Muscle layer of duodenum (tissue), 2 donors: ENCODE results near the gene NUDT22.
A peak's percentile ranks its signal among the peaks of the same experiment; 100 is the strongest.
"Not testable (repeated sequence)": the region's sequence is repeated elsewhere in the genome, so short reads cannot be mapped to it uniquely, and the experiment has no call there.

Experiments
- H3K27ac ChIP-seq: one replicate; pipeline ENCODE4 v1.7.0; 2013; ENCODE audit warnings: mild to moderate bottlenecking, low read length
- H3K27me3 ChIP-seq: one replicate; pipeline ENCODE4 v1.7.0; 2013; ENCODE audit warnings: low read depth, mild to moderate bottlenecking, control low read depth, low read length
- H3K36me3 ChIP-seq, 2 donors: one replicate each; pipeline ENCODE4 v1.7.0; 2013; ENCODE audit warnings: low read length in 2 of 2, control low read depth in 1 of 2, mild to moderate bottlenecking in 1 of 2; ENCODE audit not compliant: insufficient read depth in 2 of 2, control insufficient read depth in 1 of 2
- H3K4me1 ChIP-seq, 2 donors: one replicate each; pipeline ENCODE4 v1.7.0; 2013; ENCODE audit warnings: low read length in 2 of 2, mild to moderate bottlenecking in 2 of 2, control low read depth in 1 of 2, moderate library complexity in 1 of 2; ENCODE audit not compliant: insufficient read depth in 2 of 2, control insufficient read depth in 1 of 2
- H3K4me3 ChIP-seq, 2 donors: one replicate each; pipeline ENCODE4 v1.7.0; 2013; ENCODE audit warnings: low read length in 2 of 2, low read depth in 1 of 2, mild to moderate bottlenecking in 1 of 2
- H3K9me3 ChIP-seq, 2 donors: one replicate each; pipeline ENCODE4 v1.7.0; 2013; ENCODE audit warnings: low read length in 2 of 2, control low read depth in 1 of 2, mild to moderate bottlenecking in 1 of 2; ENCODE audit not compliant: control insufficient read depth in 1 of 2
- donor health status: healthy.

Gene NUDT22

GRCh38 chr11:64246621-64246870, 20.5 kb downstream of the NUDT22 start:
- H3K4me1 ChIP-seq = peaks cover 8 to 50% of the 10 kb centered on the region in 2 donors
- H3K27me3 ChIP-seq, H3K9me3 ChIP-seq, H3K27ac ChIP-seq, H3K36me3 ChIP-seq: not testable (repeated sequence)
- peak overlapping the region in 1 of 2 donors; percentile 98 for H3K4me3 ChIP-seq

- peak within 1 kb of the TSS; percentile 92 for H3K27ac ChIP-seq
- no peaks in the 10 kb centered on the region for H3K36me3 ChIP-seq
- H3K4me3 ChIP-seq = peak within 1 kb of the TSS; percentile 91 to 98
- no peaks in the 10 kb centered on the region for H3K9me3 ChIP-seq
- H3K4me1 ChIP-seq = peaks cover 8 to 50% of the 10 kb centered on the region in 2 donors
- no peaks in the 10 kb centered on the region for H3K27me3 ChIP-seq
Measured at GRCh38 chr11:64246871-64247728, 21.0 kb downstream of the NUDT22 start, which contains the start of gene PPP1R14B. Gene PPP1R14B, minus strand, starts transcription at chr11:64246943. Its CDS starts 270 bp downstream, at chr11:64246673.

GRCh38 chr11:64247729-64248531, 21.9 kb downstream of the NUDT22 start:
- Histone ChIP-seq H3K4me1 (peaks cover 3 to 50% of the 10 kb centered on the region in 2 donors), H3K27me3 (no peaks in the 10 kb centered on the region), H3K9me3 (no peaks in the 10 kb centered on the region), H3K27ac (no peak overlapping the region), H3K4me3 (peak overlapping the region; percentile 91 to 98), H3K36me3 (no peaks in the 10 kb centered on the region)

GRCh38 chr11:64248578-64248977, 22.5 kb downstream of the NUDT22 start:
- Histone ChIP-seq H3K9me3 (no peaks in the 10 kb centered on the region), H3K4me3 (no peak overlapping the region), H3K4me1 (peaks cover 3 to 49% of the 10 kb centered on the region in 2 donors), H3K36me3 (no peaks in the 10 kb centered on the region), H3K27me3 (no peaks in the 10 kb centered on the region), H3K27ac (no peak overlapping the region)

GRCh38 chr11:64249038-64249437, 23.0 kb downstream of the NUDT22 start:
- H3K4me1 ChIP-seq = peaks cover 3 to 54% of the 10 kb centered on the region in 2 donors
- no peak overlapping the region for H3K4me3 ChIP-seq
- no peak overlapping the region for H3K27ac ChIP-seq
- no peaks in the 10 kb centered on the region for H3K36me3 ChIP-seq
- H3K9me3 ChIP-seq = no peaks in the 10 kb centered on the region
- H3K27me3 ChIP-seq = no peaks in the 10 kb centered on the region

- Histone ChIP-seq H3K36me3 (peaks cover 4 to 5% of the 10 kb centered on the region in 2 donors), H3K4me1 (peaks cover 3 to 53% of the 10 kb centered on the region in 2 donors), H3K27me3 (no peaks in the 10 kb centered on the region), H3K9me3 (no peaks in the 10 kb centered on the region), H3K27ac (no peak overlapping the region), H3K4me3 (no peak overlapping the region)
Measured at GRCh38 chr11:64249563-64250414, 23.7 kb downstream of the NUDT22 start.

GRCh38 chr11:64250415-64251015, 24.4 kb downstream of the NUDT22 start:
- H3K27ac ChIP-seq = no peak overlapping the region
- no peaks in the 10 kb centered on the region for H3K27me3 ChIP-seq
- H3K4me3 ChIP-seq = peak overlapping the region; percentile 53 to 65

GRCh38 chr11:64251016-64251752, 25.1 kb downstream of the NUDT22 start, which contains the start of gene PLCB3:
Gene PLCB3, plus strand, starts transcription at chr11:64251530. Its CDS starts 120 bp downstream, at chr11:64251650.
- H3K4me3 ChIP-seq = peak within 1 kb of the TSS; percentile 67 to 79
- H3K9me3 ChIP-seq = no peaks in the 10 kb centered on the region
- H3K27me3 ChIP-seq = no peaks in the 10 kb centered on the region
- H3K27ac ChIP-seq = peak within 1 kb of the TSS; percentile 63
- peaks cover 7 to 14% of the 10 kb centered on the region in 2 donors for H3K36me3 ChIP-seq
- H3K4me1 ChIP-seq = peaks cover 3 to 39% of the 10 kb centered on the region in 2 donors

More at GRCh38 chr11:64250415-64251015, 24.4 kb downstream of the NUDT22 start:
- Histone ChIP-seq H3K4me1 (peaks cover 3 to 45% of the 10 kb centered on the region in 2 donors), H3K9me3 (no peaks in the 10 kb centered on the region), H3K36me3 (peaks cover 7 to 10% of the 10 kb centered on the region in 2 donors)

- Histone ChIP-seq H3K27ac (peak overlapping the region; percentile 63), H3K9me3 (no peaks in the 10 kb centered on the region), H3K4me1 (peaks cover 3 to 38% of the 10 kb centered on the region in 2 donors), H3K4me3 (peak overlapping the region; percentile 67 to 79), H3K36me3 (peaks cover 12 to 19% of the 10 kb centered on the region in 2 donors), H3K27me3 (no peaks in the 10 kb centered on the region)
Measured at GRCh38 chr11:64251753-64252002, 25.6 kb downstream of the NUDT22 start.
